ENCODE measurements around the gene SLX1B.
"Not testable (repeated sequence)": the region's sequence is repeated elsewhere in the genome, so short reads cannot be mapped to it uniquely, and the experiment has no call there.

SLX1B gene

DNA sequence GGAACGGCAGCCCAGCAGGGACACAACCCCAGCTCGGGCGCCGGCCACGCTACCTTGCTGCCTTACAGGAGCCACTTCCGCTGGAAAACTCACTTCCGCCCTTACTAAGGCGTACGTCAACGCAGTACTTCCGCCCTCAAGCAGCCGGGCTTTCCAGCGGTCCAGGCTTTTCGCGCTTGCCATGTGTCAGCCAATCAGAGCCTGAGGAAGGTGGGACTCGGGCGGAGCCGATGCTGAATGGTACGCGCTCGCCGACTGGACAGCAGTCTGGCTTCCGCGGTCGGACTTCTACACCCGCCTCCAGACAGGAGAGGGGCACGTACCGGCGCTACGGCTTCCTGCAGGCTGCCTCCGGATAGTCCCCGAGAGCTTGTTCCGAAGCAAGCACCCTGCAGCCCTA is at the start of gene SLX1B, which contains the start of gene BOLA2:
SLX1B (plus strand) TSS at position 265 of the 400 bp plus-strand sequence.
BOLA2 (minus strand) TSS at position 83 of the 400 bp plus-strand sequence. CDS start 98 bp downstream, outside the sequence.
- not testable (repeated sequence) for H3K27ac ChIP-seq; H3K4me2 ChIP-seq; H3K4me3 ChIP-seq; H3K4me1 ChIP-seq; H3K36me3 ChIP-seq; H3K27me3 ChIP-seq; H3K9me3 ChIP-seq (replicated peaks in 1 of 11); H4K20me1 ChIP-seq; H3K9ac ChIP-seq

DNA sequence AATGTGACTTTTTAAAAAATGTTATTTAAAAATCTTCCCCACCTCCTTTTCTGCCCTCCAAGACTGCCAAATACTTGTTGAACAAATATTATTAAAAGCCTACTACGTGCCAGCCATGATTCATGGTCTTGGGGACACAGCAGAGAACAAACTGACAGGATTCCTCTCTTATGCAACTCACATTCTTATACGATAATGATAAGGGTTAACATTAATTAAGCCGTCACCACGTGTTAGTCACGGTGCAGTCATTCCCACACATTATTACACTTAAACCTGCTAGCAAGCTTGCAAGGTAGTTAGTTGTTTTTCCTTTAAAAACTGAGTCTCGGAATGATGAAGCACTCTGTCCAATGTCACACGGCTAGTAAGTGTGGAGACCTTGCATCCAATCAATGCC is 49.1 kb upstream of the SLX1B start:
- not testable (repeated sequence) for H3K36me3 ChIP-seq; H3K4me2 ChIP-seq; H3K4me1 ChIP-seq; H3K27ac ChIP-seq; H3K9ac ChIP-seq; H3K27me3 ChIP-seq; H4K20me1 ChIP-seq; H3K4me3 ChIP-seq; H3K9me3 ChIP-seq (replicated peaks in 1 of 11)

DNA sequence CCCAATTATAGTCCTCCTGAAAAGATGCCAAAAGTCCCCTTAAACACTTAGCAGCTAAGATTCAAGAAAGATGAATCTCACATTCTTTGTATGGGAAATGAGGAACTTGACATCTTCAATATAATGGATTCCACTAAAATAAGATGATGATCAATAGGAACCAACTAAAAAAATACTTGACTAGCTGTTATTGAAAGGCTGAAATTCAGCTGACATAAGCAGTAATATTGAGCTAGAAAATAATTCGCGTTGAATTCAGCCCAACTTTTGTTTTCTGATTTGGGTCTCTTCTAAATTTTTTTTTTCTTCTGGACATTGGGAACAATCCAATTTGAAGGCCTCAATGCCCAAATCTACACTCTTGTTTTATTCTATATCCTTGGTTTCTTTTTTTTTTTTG is 30.7 kb upstream of the SLX1B start:
- H3K9ac ChIP-seq; H3K4me2 ChIP-seq; H3K27me3 ChIP-seq; H3K9me3 ChIP-seq (replicated peaks in 1 of 11); H4K20me1 ChIP-seq; H3K27ac ChIP-seq; H3K4me3 ChIP-seq; H3K4me1 ChIP-seq: not testable (repeated sequence)
- H3K36me3 ChIP-seq = peaks cover 0 to 10% (median 6%) of the 10 kb centered on the region in 11 experiments; a peak in 9 of 22 replicates

DNA sequence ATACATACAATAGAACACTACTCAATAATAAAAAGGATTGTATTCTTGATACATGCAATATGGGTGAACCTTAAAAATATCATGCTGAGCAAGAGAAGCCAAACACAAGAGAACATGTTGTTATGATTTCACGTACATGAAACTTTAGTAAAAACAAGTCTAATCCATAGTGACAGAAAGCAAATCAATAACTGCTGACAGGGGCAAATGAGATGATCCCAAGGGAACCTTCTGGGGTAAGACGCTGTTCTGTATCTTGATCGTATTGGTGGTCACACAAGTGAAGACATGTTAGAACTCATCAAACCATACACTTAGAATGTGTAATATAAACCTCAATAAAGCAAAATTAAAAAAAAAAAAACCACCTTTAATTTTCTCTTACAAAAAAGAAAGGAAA is 28.9 kb upstream of the SLX1B start:
- not testable (repeated sequence) for H3K9me3 ChIP-seq (replicated peaks in 1 of 11); H4K20me1 ChIP-seq; H3K27me3 ChIP-seq; H3K4me2 ChIP-seq; H3K4me3 ChIP-seq; H3K27ac ChIP-seq; H3K9ac ChIP-seq
- peaks cover 0 to 10% (median 6%) of the 10 kb centered on the region in 11 experiments; a peak in 9 of 22 replicates for H3K36me3 ChIP-seq
- peaks cover 8 to 12% (median 9%) of the 10 kb centered on the region in 10 experiments for H3K4me1 ChIP-seq

DNA sequence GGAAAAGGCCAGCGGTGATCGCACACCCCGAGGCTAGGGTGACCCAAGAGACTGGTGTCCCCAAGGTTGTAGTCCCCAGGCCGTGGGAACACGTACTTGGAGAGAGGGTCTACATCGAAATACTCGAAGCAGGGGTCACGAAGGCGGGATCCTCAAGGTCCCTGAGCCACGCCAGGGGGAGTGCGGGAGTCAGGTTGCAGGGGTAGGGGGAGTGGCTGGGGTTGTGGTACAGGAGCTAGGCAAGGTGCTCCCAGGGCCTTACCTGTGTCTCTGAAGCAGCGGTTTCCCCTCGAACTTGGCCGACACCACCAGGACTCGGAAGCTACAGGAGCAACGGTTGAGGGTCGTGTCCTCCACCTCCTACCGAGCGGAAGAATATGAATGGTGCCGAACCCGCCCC is 579 bp upstream of the SLX1B start:
- H3K27ac ChIP-seq; H4K20me1 ChIP-seq; H3K4me2 ChIP-seq; H3K9ac ChIP-seq; H3K4me1 ChIP-seq; H3K4me3 ChIP-seq; H3K27me3 ChIP-seq; H3K36me3 ChIP-seq; H3K9me3 ChIP-seq (replicated peaks in 1 of 11): not testable (repeated sequence)

DNA sequence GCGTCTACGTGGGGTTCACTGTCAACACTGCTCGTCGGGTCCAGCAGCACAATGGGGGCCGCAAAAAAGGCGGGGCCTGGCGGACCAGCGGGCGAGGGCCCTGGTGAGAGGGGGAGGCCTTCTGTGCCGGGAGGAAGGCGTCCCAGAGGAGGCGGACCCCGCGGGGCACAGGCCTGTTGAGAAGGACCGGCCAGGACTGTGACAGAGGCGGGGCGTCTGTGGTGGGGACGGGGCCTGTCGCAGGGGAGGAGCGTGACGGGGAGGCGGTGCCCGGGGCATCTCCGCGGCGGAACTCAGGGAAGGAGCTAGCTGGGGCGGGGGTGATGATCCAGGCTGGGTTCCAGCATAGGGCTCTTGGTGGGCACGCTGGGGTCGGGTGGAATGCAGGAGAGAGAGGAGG is 495 bp downstream of the SLX1B start:
- not testable (repeated sequence) for H3K4me3 ChIP-seq; H3K4me1 ChIP-seq; H3K27me3 ChIP-seq; H3K27ac ChIP-seq; H3K9ac ChIP-seq; H3K36me3 ChIP-seq; H4K20me1 ChIP-seq; H3K9me3 ChIP-seq (replicated peaks in 1 of 11); H3K4me2 ChIP-seq

DNA sequence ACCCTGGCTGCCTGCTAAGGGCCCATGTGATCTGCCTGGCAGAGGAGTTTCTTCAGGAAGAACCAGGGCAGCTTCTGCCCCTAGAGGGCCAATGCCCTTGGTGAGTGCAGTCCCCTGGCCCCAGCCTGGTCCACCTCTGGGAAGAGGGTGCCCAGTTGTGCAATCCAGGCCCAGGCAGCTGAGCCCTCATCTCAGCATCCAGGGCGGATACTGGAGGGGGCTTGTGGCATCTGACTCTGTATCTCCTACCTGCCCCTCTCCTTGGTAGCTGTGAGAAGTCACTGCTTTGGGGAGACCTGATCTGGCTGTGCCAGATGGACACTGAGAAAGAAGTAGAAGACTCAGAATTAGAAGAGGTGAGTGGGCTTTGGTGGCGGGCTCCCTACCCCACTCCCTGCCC is 3.3 kb downstream of the SLX1B start:
- H3K27ac ChIP-seq; H3K9me3 ChIP-seq (replicated peaks in 1 of 11); H3K9ac ChIP-seq; H4K20me1 ChIP-seq; H3K36me3 ChIP-seq; H3K4me1 ChIP-seq; H3K4me2 ChIP-seq; H3K4me3 ChIP-seq; H3K27me3 ChIP-seq: not testable (repeated sequence)

DNA sequence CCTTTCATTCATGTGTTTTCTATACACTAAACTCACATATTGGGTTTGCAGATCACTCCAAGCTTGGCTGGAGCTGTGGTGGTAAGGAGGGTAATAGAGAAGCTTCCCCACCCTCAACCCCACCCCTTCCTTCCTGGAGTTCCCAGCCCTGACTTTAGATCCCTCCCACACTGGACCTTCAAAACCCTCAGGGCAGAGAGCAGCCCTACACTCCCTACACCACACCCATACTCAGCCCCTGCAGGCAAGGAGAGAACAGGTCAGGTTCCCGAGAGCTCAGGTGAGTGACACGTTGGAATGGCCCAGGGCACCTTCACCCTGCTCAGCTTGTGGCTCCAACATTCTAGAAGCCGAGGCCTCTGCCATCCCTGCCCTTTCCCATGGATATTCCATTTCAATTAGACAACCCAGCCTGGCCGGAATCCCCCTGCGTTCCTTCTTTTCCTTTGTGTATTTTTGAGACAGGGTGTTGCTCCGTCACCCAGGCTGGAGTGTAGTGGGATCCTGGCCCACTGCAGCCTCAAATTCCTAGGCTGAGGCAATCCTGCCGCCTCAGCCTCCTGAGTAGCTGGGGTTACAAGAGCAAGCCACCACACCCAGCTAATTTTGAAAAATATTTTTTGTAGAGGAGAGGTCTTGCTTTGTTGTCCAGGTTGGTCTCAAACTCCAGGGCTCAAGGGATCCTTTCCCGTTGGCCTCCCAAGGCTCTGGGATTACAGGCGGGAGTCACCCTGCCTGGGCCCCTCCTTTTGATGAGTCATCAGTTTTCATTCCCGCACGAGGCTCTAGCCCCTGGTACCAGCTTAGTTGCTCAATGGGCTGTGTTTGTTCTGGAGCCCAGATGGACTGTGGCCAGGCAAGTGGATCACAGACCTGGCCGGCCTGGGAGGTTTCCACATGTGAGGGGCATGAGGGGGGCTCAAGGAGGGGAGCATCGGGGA is 5.6 kb downstream of the SLX1B start, which contains the start of gene SULT1A4:
SULT1A4 (plus strand) TSS at position 208 of the 941 bp plus-strand sequence. CDS start 1,473 bp downstream, outside the sequence.
- H3K4me2 ChIP-seq = not testable (repeated sequence)

DNA sequence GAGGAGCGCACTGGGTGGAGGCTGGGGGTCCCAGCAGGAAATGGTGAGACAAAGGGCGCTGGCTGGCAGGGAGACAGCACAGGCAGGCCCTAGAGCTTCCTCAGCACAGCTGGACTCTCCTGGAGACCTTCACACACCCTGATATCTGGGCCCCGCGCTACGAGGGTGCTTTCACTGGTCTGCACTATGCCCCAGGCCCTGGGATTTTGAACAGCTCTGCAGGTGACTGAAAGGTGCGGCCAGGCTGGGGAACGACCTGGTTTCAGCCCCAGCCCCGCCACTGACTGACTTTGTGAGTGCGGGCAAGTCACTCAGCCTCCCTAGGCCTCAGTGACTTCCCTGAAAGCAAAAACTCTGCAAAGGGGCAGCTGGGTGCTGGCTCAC is 6.3 kb downstream of the SLX1B start:
- H3K4me3 ChIP-seq; H3K9ac ChIP-seq; H3K4me1 ChIP-seq; H3K9me3 ChIP-seq (replicated peaks in 1 of 11); H3K27me3 ChIP-seq; H3K27ac ChIP-seq; H4K20me1 ChIP-seq; H3K36me3 ChIP-seq; H3K4me2 ChIP-seq: not testable (repeated sequence)

More for the DNA sequence above, 5.6 kb downstream of the SLX1B start, which contains the start of gene SULT1A4:
- H3K36me3 ChIP-seq; H3K27ac ChIP-seq; H3K4me1 ChIP-seq; H3K9me3 ChIP-seq (replicated peaks in 1 of 11); H3K9ac ChIP-seq; H4K20me1 ChIP-seq; H3K4me3 ChIP-seq; H3K27me3 ChIP-seq: not testable (repeated sequence)

DNA sequence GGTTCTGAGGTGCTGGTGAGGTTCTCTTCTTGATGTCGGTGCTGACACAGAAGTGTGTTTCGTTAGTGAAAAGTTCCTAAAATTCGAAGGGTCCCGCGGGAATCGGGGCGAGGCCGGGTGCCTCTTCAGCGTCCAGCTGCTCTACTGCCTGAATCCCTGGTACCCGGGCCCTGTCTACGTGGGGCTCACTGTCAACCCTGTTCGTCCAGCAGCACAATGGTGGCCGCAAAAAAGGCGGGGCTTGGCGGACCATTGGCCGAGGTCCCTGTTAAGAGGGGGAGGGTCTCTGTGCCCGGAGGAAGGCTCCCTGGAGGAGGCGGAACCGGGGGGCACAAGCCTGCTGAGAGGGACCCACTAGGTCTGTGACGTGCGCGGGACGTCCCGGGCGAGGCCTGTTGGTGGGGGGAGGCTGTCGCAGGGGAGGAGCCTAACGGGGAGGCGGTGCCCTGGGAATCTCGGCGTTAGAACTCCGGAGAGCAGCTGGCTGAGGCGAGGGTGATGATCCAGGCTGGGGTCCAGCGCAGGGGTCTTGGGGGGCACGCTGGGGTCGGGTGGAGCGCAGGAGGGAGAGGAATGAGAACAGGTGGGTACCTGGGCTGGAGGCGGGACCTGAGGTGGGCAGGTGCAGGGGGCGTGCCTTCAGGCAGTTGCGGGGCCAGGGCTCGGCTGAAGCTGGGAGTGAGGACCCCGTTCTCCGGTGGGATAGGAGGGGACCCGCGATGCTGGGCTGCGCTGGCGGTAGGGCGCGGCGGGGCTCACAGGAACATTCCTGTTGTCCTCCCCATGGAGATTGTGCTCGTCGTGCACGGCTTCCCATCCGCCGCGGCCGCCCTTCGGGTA is 11.9 kb downstream of the SLX1B start:
- H3K4me2 ChIP-seq; H4K20me1 ChIP-seq; H3K9me3 ChIP-seq (replicated peaks in 1 of 11); H3K36me3 ChIP-seq; H3K27me3 ChIP-seq; H3K4me3 ChIP-seq; H3K9ac ChIP-seq; H3K4me1 ChIP-seq; H3K27ac ChIP-seq: not testable (repeated sequence)

DNA sequence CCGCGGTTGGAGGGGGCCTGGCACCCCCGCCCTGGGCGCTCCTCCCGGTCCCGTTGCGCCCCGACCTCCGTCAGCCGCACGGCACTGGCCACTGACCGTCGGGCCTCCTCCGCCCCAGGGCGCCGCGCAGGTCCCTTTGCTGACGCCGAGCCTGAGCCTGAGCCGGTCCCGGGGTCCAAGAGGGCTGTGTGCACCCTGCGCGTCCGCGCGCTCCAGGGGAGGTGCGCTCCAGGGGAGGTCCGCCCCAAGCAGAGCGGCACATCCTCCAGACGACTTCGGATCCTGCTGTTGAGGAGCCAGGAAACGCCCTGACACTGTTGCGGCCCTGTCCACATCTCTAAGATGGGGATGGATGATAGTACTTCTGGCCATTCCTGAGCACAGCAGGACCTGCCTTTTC is 12.6 kb downstream of the SLX1B start:
- H3K4me1 ChIP-seq; H4K20me1 ChIP-seq; H3K36me3 ChIP-seq; H3K4me2 ChIP-seq; H3K4me3 ChIP-seq; H3K27ac ChIP-seq; H3K9ac ChIP-seq; H3K27me3 ChIP-seq; H3K9me3 ChIP-seq (replicated peaks in 1 of 11): not testable (repeated sequence)

DNA sequence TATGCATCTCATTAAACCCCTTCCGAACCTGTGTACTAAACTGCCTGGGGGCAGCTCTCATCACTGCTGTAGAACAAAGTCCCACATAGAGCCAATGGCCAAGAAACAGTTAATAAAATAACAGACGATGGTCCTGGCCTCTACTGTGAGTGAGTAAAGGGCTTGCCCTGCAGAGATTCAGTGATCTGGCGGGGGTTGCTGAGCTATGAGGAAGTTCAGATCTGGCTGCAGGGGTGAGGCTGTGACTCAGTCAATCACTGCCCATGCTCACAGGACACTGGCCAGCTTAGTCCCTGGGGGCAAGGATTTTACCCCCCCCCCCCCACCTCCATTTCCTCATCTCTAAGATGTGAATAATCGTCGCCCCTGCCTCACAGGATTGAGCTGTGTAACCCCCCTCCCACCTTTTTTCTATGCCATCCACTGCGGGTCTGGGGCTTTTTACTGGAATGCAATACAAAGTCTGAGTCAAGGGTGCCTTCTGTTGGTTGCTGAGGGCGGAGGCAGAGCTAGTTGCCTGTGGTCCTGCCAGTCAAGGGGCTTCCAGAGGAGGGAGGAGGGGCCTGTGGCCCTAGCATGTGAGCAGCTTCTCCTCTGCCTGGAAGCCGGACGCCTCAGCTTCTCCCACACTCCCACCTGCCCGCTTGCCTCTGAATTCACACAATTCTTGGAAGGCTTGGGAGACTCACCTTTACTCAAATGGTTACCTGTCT is 13.5 kb downstream of the SLX1B start:
- H3K4me3 ChIP-seq; H3K9ac ChIP-seq; H3K9me3 ChIP-seq (replicated peaks in 1 of 11); H3K27ac ChIP-seq; H3K4me2 ChIP-seq; H3K4me1 ChIP-seq; H3K27me3 ChIP-seq; H4K20me1 ChIP-seq; H3K36me3 ChIP-seq: not testable (repeated sequence)

DNA sequence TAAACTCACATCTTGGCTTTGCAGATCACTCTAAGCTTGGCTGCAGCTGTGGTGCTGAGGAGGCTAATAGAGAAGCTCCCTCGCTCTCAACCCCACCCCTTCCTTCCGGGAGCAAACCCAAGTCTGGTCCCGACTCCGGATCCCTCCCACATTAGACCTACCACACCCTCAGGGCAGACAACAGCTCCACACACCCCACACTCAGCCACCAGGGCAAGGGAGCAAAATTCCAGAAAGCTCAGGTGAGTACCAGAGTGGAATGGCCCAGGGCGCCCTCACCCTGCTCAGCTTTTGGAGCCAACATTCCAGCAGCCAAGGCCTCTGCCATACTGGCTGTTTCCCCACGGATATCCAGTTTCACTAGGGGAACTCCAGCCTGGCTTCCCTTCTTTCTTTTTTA is 15.3 kb downstream of the SLX1B start:
- H3K36me3 ChIP-seq; H4K20me1 ChIP-seq; H3K4me1 ChIP-seq; H3K9me3 ChIP-seq (replicated peaks in 1 of 11); H3K27me3 ChIP-seq: not testable (repeated sequence)
- peak overlapping the region in 7 of 10 experiments; percentile 34 to 64 (median 46); a peak in 10 of 20 replicates for H3K4me3 ChIP-seq
- peak overlapping the region in 5 of 11 experiments; percentile 54 to 60 (median 58); a peak in 6 of 22 replicates for H3K9ac ChIP-seq
- peak overlapping the region in 6 of 11 experiments; percentile 33 to 66 (median 56); a peak in 7 of 22 replicates for H3K27ac ChIP-seq
- H3K4me2 ChIP-seq = peak overlapping the region; percentile 69 to 85 (median 78)

All from BLaER1 treated with 17β-estradiol and CSF1 and Interleukin-3, amounts not matched to agents 10 nM and 100 nM (cell line).